Natural killer cell (primary cell): ENCODE measurements around the gene HCST. TPM values are rescaled to one million over a fixed set of nuclear protein-coding genes. Genes with fewer than 3 reads are reported as not detected.

ENCODE experiments used
- ATAC-seq, 3 donors: fragments of 150-1000 bp in 2 of 3; fragments of 200-7000 bp in 1 of 3; cut with Tn5 transposase; 1 replicate in 1 of 3; 2 replicates in 2 of 3; pipeline ENCODE4 v1.10.0; 2021; ENCODE audit warnings: mild to moderate bottlenecking in 2 of 3, moderate library complexity in 2 of 3
- DNase-seq, 2 donors: peaks; one replicate each; pipeline versions ENCODE4 v3.0.0 to v3.0.0-alpha.2; 2013 to 2021; ENCODE audit warnings: mixed read lengths in 1 of 2
- H3K27ac ChIP-seq: one replicate; pipeline ENCODE4 v1.5.1; 2013; ENCODE audit warnings: mild to moderate bottlenecking, low read length
- H3K27me3 ChIP-seq: one replicate; pipeline ENCODE4 v1.6.1; 2013; ENCODE audit warnings: low read length; ENCODE audit not compliant: control insufficient read depth, insufficient read depth
- H3K36me3 ChIP-seq: one replicate; pipeline ENCODE4 v1.6.1; 2013; ENCODE audit warnings: low read length; ENCODE audit not compliant: control insufficient read depth, insufficient read depth
- H3K4me1 ChIP-seq: one replicate; pipeline ENCODE4 v1.6.1; 2013; ENCODE audit warnings: low read length; ENCODE audit not compliant: control insufficient read depth, insufficient read depth
- H3K4me3 ChIP-seq: one replicate; pipeline ENCODE4 v1.5.1; 2013; ENCODE audit warnings: low read length
- H3K9me3 ChIP-seq: one replicate; pipeline ENCODE4 v1.6.1; 2013; ENCODE audit warnings: low read length; ENCODE audit not compliant: control insufficient read depth, insufficient read depth
- H3K27ac Mint-ChIP-seq, 2 donors: one replicate each; pipeline ENCODE4 v1.8.0; 2022; ENCODE audit warnings: mild to moderate bottlenecking in 2 of 2, mixed read lengths in 2 of 2, moderate library complexity in 1 of 2
- H3K27me3 Mint-ChIP-seq, 2 donors: one replicate each; pipeline ENCODE4 v1.8.0; 2022; ENCODE audit warnings: low read depth in 2 of 2, mixed read lengths in 2 of 2
- H3K36me3 Mint-ChIP-seq: one replicate; pipeline ENCODE4 v1.8.0; 2022; ENCODE audit warnings: mixed read lengths
- H3K4me1 Mint-ChIP-seq, 2 donors: one replicate each; pipeline ENCODE4 v1.8.0; 2022; ENCODE audit warnings: mixed read lengths in 2 of 2
- H3K4me3 Mint-ChIP-seq: one replicate; pipeline ENCODE4 v1.8.0; 2022; ENCODE audit warnings: mild to moderate bottlenecking, moderate library complexity, mixed read lengths
- H3K9me3 Mint-ChIP-seq, 2 donors: one replicate each; pipeline ENCODE4 v1.8.0; 2022; ENCODE audit warnings: mixed read lengths in 2 of 2
- whole genome bisulfite sequencing: methylation state at CpG from one replicate; pipeline ENCODE4 v1.1.7; 2013; ENCODE audit warnings: missing lambda C conversion rate; ENCODE audit not compliant: insufficient coverage; 5-methylcytosine and 5-hydroxymethylcytosine counted together
- intact Hi-C: fragments of 100-400 bp; cut with micrococcal nuclease; formaldehyde crosslinking; loops from one replicate; pipeline ENCODE4 v1.14.2; 2022
- total RNA-seq, 4 donors: library from RNA; stranded (reverse); fragments of 120-200 nt in 1 of 4; gene quantifications; one replicate each; pipeline versions ENCODE4 v1.2.3 to v1.2.4, GENCODE V29; 2013 to 2022
- TF ChIP-seq, protein P1 (sequence below): fragments of 200-600 bp; IDR thresholded peaks from one replicate; pipeline ENCODE4 v1.8.0; 2022; ENCODE audit warnings: antibody characterized with exemption

Gene HCST
- total RNA-seq, 3 donors from 2014 or later (not counting 1 experiment from before 2014, with no cell fraction given) = 281 to 307 (median 296) TPM

DNA sequence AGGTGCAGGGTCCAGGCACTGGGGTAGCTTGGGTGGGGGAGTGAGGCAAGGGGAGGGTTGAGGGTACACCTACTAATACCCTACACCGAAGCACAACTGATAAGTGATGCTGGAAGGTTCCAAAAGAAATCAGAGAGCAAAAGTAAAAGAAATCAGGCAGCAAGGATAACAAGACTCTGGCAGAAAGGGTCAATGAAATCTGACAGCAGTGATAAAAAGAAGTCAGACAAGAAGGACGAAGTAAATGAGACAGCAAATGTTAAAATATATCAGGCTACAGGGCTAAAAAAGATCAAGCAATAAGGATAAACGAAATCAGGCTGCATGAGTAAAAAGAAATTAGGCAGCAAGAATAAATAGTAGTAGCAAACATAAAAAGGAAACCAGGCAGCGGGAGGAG, 38.5 kb downstream of the HCST start:
- WGBS = 82% methylated on average over 3 of the region's 4 CpGs
- ATAC-seq (no peak), DNase-seq (no peak)
- Mint-ChIP-seq H3K4me3 (no peak overlapping the region), H3K27me3 (peaks cover 11 to 17% of the 10 kb centered on the region in 2 donors), H3K4me1 (peaks cover 10 to 20% of the 10 kb centered on the region in 2 donors), H3K9me3 (no peaks in the 10 kb centered on the region), H3K36me3 (no peaks in the 10 kb centered on the region), H3K27ac (no peak overlapping the region)
- H3K27me3 ChIP-seq = peaks cover 6% of the 10 kb centered on the region
- TF ChIP-seq, protein P1, sequence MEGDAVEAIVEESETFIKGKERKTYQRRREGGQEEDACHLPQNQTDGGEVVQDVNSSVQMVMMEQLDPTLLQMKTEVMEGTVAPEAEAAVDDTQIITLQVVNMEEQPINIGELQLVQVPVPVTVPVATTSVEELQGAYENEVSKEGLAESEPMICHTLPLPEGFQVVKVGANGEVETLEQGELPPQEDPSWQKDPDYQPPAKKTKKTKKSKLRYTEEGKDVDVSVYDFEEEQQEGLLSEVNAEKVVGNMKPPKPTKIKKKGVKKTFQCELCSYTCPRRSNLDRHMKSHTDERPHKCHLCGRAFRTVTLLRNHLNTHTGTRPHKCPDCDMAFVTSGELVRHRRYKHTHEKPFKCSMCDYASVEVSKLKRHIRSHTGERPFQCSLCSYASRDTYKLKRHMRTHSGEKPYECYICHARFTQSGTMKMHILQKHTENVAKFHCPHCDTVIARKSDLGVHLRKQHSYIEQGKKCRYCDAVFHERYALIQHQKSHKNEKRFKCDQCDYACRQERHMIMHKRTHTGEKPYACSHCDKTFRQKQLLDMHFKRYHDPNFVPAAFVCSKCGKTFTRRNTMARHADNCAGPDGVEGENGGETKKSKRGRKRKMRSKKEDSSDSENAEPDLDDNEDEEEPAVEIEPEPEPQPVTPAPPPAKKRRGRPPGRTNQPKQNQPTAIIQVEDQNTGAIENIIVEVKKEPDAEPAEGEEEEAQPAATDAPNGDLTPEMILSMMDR = no peak
- no peaks in the 10 kb centered on the region for H3K9me3 ChIP-seq
- H3K27ac ChIP-seq = no peak overlapping the region
- H3K36me3 ChIP-seq = no peaks in the 10 kb centered on the region
- H3K4me1 ChIP-seq = peaks cover 17% of the 10 kb centered on the region
- intact Hi-C loops = no loop called here
- H3K4me3 ChIP-seq = no peak overlapping the region

DNA sequence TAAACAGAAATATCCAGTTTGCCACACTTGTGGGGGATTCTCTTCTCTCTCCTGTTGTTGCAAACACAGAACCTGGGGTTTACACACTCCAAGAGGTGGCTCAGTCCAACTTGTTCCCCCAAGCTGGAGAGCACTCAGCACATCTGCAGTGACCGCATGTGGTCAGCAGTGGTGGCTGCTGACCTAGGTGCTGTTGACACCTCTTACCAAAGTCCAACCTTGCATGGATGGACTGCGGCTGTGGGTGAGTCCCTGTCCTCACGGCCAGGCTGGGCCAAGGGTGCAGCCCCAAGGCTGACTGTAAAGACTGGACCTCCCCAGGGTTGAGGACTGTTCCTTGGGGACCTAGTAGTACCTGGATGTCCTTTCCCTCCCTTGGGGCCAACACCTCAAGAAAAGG, 39.9 kb downstream of the HCST start:
- TF ChIP-seq, protein P1 = no peak
- no peak overlapping the region for H3K4me3 Mint-ChIP-seq
- H3K27ac Mint-ChIP-seq = no peak overlapping the region
- no peaks in the 10 kb centered on the region for H3K27me3 ChIP-seq
- peaks cover 10 to 25% of the 10 kb centered on the region in 2 donors for H3K4me1 Mint-ChIP-seq
- H3K27ac ChIP-seq = no peak overlapping the region
- H3K4me1 ChIP-seq = peaks cover 10% of the 10 kb centered on the region
- 81% methylated on average over 3 of the region's 3 CpGs for WGBS
- DNase-seq (no peak), ATAC-seq (no peak)
- H3K27me3 Mint-ChIP-seq = peaks cover 11 to 13% of the 10 kb centered on the region in 2 donors
- no peaks in the 10 kb centered on the region for H3K36me3 Mint-ChIP-seq
- H3K4me3 ChIP-seq = no peak overlapping the region
- no peaks in the 10 kb centered on the region for H3K36me3 ChIP-seq
- intact Hi-C loops = no loop called here
- H3K9me3 Mint-ChIP-seq = no peaks in the 10 kb centered on the region
- no peaks in the 10 kb centered on the region for H3K9me3 ChIP-seq

DNA sequence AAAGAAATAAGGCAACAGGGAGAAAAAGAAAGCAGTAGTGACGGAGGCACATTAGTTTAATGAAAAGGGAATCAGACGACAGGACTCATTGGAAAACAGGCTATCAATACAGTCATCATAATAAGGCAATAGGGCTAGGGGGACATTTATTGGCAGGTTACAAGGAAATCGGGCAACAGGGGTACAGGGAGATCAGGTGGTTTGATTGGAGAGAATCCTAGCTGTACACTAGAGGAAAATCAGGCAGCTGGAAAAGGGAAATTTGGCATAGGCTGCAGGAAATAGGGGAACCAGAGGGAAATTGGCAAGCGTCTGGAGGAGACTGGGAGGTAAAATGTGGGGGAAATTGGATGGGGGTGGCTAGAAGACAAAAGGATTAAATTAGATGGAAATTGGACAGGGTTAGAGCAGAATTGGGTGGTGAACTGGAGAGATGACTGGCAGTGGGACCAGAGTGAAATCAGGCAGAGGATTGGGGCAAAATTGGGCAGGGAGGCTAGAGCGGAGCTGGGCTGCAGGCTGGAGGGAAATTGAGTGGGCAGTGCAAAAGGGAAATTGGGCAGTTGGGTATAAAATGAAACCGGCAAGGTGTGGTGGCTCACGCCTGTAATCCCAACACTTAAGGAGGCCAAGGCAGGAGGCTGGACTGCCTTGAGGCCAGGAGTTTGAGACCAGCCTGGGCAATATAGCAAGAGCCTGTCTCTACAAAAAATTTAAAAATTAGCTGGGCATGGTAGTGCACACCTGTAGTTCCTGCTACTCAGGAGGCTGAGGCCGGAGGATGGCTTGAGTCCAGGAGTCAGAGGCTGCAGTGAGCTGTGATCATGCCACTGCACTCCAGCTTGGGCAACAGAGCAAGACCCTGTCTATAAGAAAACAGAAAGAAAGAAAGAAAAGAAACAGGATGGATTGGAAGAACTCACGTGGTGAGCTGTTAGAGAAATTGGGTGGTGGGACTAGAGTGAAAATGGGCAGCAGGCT, 41.3 kb downstream of the HCST start:
- 91% methylated on average over 8 of the region's 9 CpGs for WGBS

More for the DNA sequence above, 41.3 kb downstream of the HCST start:
- intact Hi-C loops = no loop called here
- no peak overlapping the region for H3K27ac Mint-ChIP-seq
- Histone ChIP-seq H3K27me3 (no peaks in the 10 kb centered on the region), H3K27ac (no peak overlapping the region), H3K4me1 (peaks cover 10% of the 10 kb centered on the region), H3K4me3 (no peak overlapping the region), H3K9me3 (no peaks in the 10 kb centered on the region), H3K36me3 (no peaks in the 10 kb centered on the region)
- peaks cover 0 to 2% of the 10 kb centered on the region in 2 donors for H3K27me3 Mint-ChIP-seq
- no peaks in the 10 kb centered on the region for H3K36me3 Mint-ChIP-seq
- DNase-seq = no peak
- no peak for ATAC-seq
- H3K4me3 Mint-ChIP-seq = no peak overlapping the region
- TF ChIP-seq, protein P1 = no peak
- H3K4me1 Mint-ChIP-seq = peaks cover 0 to 17% of the 10 kb centered on the region in 2 donors
- no peaks in the 10 kb centered on the region for H3K9me3 Mint-ChIP-seq
